Kasumi-1 (cell line): Measurements from ENCODE around the gene STAT1.

Source experiments
- DNase-seq, 2 experiments: peaks; one replicate each; lab custom pipeline; 2025; lab: John Stamatoyannopoulos, UW

Gene STAT1

GRCh38 chr2:191013932-191014652, at the start of gene STAT1:
STAT1 (minus strand) TSS chr2:191014171; CDS start chr2:191010003, 4,168 bp downstream.
- DNase-seq: peak; percentile 95 to 97

GRCh38 chr2:191063584-191063983, 49.6 kb upstream of the STAT1 start:
- no peak for DNase-seq

- no peak for DNase-seq
These were observed 47.5 kb upstream of the STAT1 start for GRCh38 chr2:191061381-191061980.

- DNase-seq: no peak
These were observed 45.3 kb upstream of the STAT1 start for GRCh38 chr2:191059308-191059707.

GRCh38 chr2:191056228-191056627, 42.3 kb upstream of the STAT1 start:
- peak; percentile 41 to 61 for DNase-seq

- no peak for DNase-seq
These were observed 39.3 kb upstream of the STAT1 start for GRCh38 chr2:191053256-191053655.

- peak; percentile 86 to 93 for DNase-seq
These were observed 38.1 kb upstream of the STAT1 start for GRCh38 chr2:191051825-191052778.

- no peak for DNase-seq
These were observed 37.2 kb upstream of the STAT1 start for GRCh38 chr2:191051177-191051576.

- no peak for DNase-seq
These were observed 36.6 kb upstream of the STAT1 start for GRCh38 chr2:191050640-191050987.

- DNase-seq: no peak
These were observed 36.0 kb upstream of the STAT1 start for GRCh38 chr2:191049728-191050639.

- DNase-seq: no peak
These were observed 34.1 kb upstream of the STAT1 start for GRCh38 chr2:191048073-191048472.

- no peak for DNase-seq
These were observed 31.2 kb upstream of the STAT1 start for GRCh38 chr2:191045141-191045540.

- DNase-seq: no peak
These were observed 29.5 kb upstream of the STAT1 start for GRCh38 chr2:191043438-191043837.

- DNase-seq: no peak
These were observed 27.6 kb upstream of the STAT1 start for GRCh38 chr2:191041418-191042161.

- no peak for DNase-seq
These were observed 25.6 kb upstream of the STAT1 start for GRCh38 chr2:191039616-191040015.

- DNase-seq: no peak
These were observed 24.8 kb upstream of the STAT1 start for GRCh38 chr2:191038741-191039140.

- peak; percentile 15 to 34 for DNase-seq
These were observed 24.3 kb upstream of the STAT1 start for GRCh38 chr2:191038241-191038725.

- no peak for DNase-seq
These were observed 23.4 kb upstream of the STAT1 start for GRCh38 chr2:191037351-191037750.

- no peak for DNase-seq
These were observed 22.4 kb upstream of the STAT1 start for GRCh38 chr2:191036363-191036762.

- no peak for DNase-seq
These were observed 18.8 kb upstream of the STAT1 start for GRCh38 chr2:191032588-191033429.
